GM12878 (cell line): ENCODE results near the gene TNNC2. TPM values are rescaled to one million over a fixed set of nuclear protein-coding genes. Genes with fewer than 3 reads are reported as not detected.

Experiments used
- IKZF1 ChIP-seq: fragments of 450-650 bp; conservative IDR thresholded peaks from 2 replicates; pipeline ENCODE4 v1.6.1; 2017; ENCODE audit warnings: antibody characterized with exemption, mild to moderate bottlenecking
- NKRF ChIP-seq: fragments of 450-650 bp; conservative IDR thresholded peaks from 2 replicates; pipeline ENCODE4 v1.6.1; 2017; ENCODE audit warnings: mild to moderate bottlenecking, moderate library complexity
- PAX5 ChIP-seq: IDR thresholded peaks from 2 replicates; pipeline ENCODE4 v1.6.1; 2011; ENCODE audit warnings: low read depth, low read length, borderline replicate concordance
- polyA plus RNA-seq, 11 experiments: library from polyadenylated mRNA; depleted of rRNA in 4 of 11; unstranded in 6 of 11; stranded (reverse) in 5 of 11; fragments of >200 nt; fragmentation: Nextera tagmentation in 4 of 11; fragmentation: Illumina TruSeq in 1 of 11; extraction: Ambion mirVana in 4 of 11; extraction: Trizol in 1 of 11; gene quantifications; 1 replicate in 1 of 11; 2 replicates in 10 of 11; pipeline versions ENCODE4 v1.2.1 to v1.2.3, GENCODE V29; 2011 to 2016; ENCODE audit warnings: inconsistent platforms in 2 of 11, missing spikeins in 2 of 11, low read depth in 1 of 11
- total RNA-seq, 4 experiments: library from RNA; depleted of rRNA in 3 of 4; stranded (reverse); fragments of >200 nt in 3 of 4; fragmentation: Illumina TruSeq in 1 of 4; extraction: Trizol in 1 of 4; gene quantifications; 2 replicates each; pipeline versions ENCODE4 v1.2.1 to v1.2.3, GENCODE V29; 2013 to 2021
- TF ChIP-seq, protein P1 (sequence below): fragments of 450-650 bp; IDR thresholded peaks from 2 replicates; pipeline ENCODE4 v1.6.1; 2017; ENCODE audit warnings: mild to moderate bottlenecking, moderate library complexity

TNNC2 gene
- total and polyA plus RNA-seq, 10 of the 15 experiments (the other 5 are each of a cell fraction or from before 2014, with no cell fraction given): 0.37 TPM; not detected in 9

- TF ChIP-seq, protein P1, sequence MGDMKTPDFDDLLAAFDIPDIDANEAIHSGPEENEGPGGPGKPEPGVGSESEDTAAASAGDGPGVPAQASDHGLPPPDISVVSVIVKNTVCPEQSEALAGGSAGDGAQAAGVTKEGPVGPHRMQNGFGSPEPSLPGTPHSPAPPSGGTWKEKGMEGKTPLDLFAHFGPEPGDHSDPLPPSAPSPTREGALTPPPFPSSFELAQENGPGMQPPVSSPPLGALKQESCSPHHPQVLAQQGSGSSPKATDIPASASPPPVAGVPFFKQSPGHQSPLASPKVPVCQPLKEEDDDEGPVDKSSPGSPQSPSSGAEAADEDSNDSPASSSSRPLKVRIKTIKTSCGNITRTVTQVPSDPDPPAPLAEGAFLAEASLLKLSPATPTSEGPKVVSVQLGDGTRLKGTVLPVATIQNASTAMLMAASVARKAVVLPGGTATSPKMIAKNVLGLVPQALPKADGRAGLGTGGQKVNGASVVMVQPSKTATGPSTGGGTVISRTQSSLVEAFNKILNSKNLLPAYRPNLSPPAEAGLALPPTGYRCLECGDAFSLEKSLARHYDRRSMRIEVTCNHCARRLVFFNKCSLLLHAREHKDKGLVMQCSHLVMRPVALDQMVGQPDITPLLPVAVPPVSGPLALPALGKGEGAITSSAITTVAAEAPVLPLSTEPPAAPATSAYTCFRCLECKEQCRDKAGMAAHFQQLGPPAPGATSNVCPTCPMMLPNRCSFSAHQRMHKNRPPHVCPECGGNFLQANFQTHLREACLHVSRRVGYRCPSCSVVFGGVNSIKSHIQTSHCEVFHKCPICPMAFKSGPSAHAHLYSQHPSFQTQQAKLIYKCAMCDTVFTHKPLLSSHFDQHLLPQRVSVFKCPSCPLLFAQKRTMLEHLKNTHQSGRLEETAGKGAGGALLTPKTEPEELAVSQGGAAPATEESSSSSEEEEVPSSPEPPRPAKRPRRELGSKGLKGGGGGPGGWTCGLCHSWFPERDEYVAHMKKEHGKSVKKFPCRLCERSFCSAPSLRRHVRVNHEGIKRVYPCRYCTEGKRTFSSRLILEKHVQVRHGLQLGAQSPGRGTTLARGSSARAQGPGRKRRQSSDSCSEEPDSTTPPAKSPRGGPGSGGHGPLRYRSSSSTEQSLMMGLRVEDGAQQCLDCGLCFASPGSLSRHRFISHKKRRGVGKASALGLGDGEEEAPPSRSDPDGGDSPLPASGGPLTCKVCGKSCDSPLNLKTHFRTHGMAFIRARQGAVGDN: 0 out of 2 replicates have a peak, but pooled peaks have one; percentile 33
- TF ChIP-seq NKRF (0 out of 2 replicates have a peak, but pooled peaks have one; percentile 56), IKZF1 (peak; percentile 30; the same call in 1 of the 2 replicates), PAX5 (no peak)
These were observed 7.0 kb upstream of the TNNC2 start (continued) for GRCh38 chr20:45833883-45834796.
